ENCODE measurements around the gene RYR3. TPM values are rescaled to one million over a fixed set of nuclear protein-coding genes. Genes with fewer than 3 reads are reported as not detected.

RYR3 gene
- total RNA-seq, 1 donor from 2014 or later = 7.4 TPM

GRCh38 chr15:33742800-33743199 is 432.0 kb downstream of the RYR3 start:
- TF ChIP-seq CTCF (IDR thresholded peaks at IDR 0.05; ENCODE audit: partially characterized antibody, unreplicated experiment) = no peak

GRCh38 chr15:33746203-33746602 is 435.4 kb downstream of the RYR3 start:
- no peak for DNase-seq
- Mint-ChIP-seq H3K27ac (ENCODE audit: unreplicated experiment) (no peak overlapping the region), H3K27me3 (ENCODE audit: unreplicated experiment) (no peaks in the 10 kb centered on the region), H3K36me3 (ENCODE audit: unreplicated experiment) (peaks cover 5% of the 10 kb centered on the region), H3K4me1 (ENCODE audit: low read depth, unreplicated experiment) (no peaks in the 10 kb centered on the region), H3K9me3 (ENCODE audit: unreplicated experiment) (no peaks in the 10 kb centered on the region), H3K4me3 (ENCODE audit: unreplicated experiment) (no peak overlapping the region)
- no peak for TF ChIP-seq CTCF (IDR thresholded peaks at IDR 0.05; ENCODE audit: partially characterized antibody, unreplicated experiment)

More at GRCh38 chr15:33742800-33743199, 432.0 kb downstream of the RYR3 start:
- Mint-ChIP-seq H3K36me3 (ENCODE audit: unreplicated experiment) (no peaks in the 10 kb centered on the region), H3K27me3 (ENCODE audit: unreplicated experiment) (no peaks in the 10 kb centered on the region), H3K9me3 (ENCODE audit: unreplicated experiment) (no peaks in the 10 kb centered on the region), H3K4me3 (ENCODE audit: unreplicated experiment) (no peak overlapping the region), H3K27ac (ENCODE audit: unreplicated experiment) (no peak overlapping the region), H3K4me1 (ENCODE audit: low read depth, unreplicated experiment) (peaks cover under 1% of the 10 kb centered on the region)
- no peak for DNase-seq

GRCh38 chr15:33753012-33753411 is 442.2 kb downstream of the RYR3 start:
- peaks cover 12% of the 10 kb centered on the region for H3K36me3 Mint-ChIP-seq (ENCODE audit: unreplicated experiment)
- DNase-seq = no peak
- no peaks in the 10 kb centered on the region for H3K4me1 Mint-ChIP-seq (ENCODE audit: low read depth, unreplicated experiment)
- H3K27ac Mint-ChIP-seq (ENCODE audit: unreplicated experiment) = no peak overlapping the region
- no peaks in the 10 kb centered on the region for H3K9me3 Mint-ChIP-seq (ENCODE audit: unreplicated experiment)
- no peak for TF ChIP-seq CTCF (IDR thresholded peaks at IDR 0.05; ENCODE audit: partially characterized antibody, unreplicated experiment)
- H3K27me3 Mint-ChIP-seq (ENCODE audit: unreplicated experiment) = peaks cover 2% of the 10 kb centered on the region
- H3K4me3 Mint-ChIP-seq (ENCODE audit: unreplicated experiment) = no peak overlapping the region

- Mint-ChIP-seq H3K36me3 (ENCODE audit: unreplicated experiment) (peaks cover 12% of the 10 kb centered on the region), H3K27me3 (ENCODE audit: unreplicated experiment) (peaks cover 2% of the 10 kb centered on the region), H3K4me1 (ENCODE audit: low read depth, unreplicated experiment) (no peaks in the 10 kb centered on the region), H3K9me3 (ENCODE audit: unreplicated experiment) (no peaks in the 10 kb centered on the region), H3K4me3 (ENCODE audit: unreplicated experiment) (no peak overlapping the region), H3K27ac (ENCODE audit: unreplicated experiment) (no peak overlapping the region)
- no peak for TF ChIP-seq CTCF (IDR thresholded peaks at IDR 0.05; ENCODE audit: partially characterized antibody, unreplicated experiment)
- DNase-seq = no peak
Measured at GRCh38 chr15:33754242-33754641, 443.5 kb downstream of the RYR3 start.

- no peak for TF ChIP-seq CTCF (IDR thresholded peaks at IDR 0.05; ENCODE audit: partially characterized antibody, unreplicated experiment)
- Mint-ChIP-seq H3K4me1 (ENCODE audit: low read depth, unreplicated experiment) (no peaks in the 10 kb centered on the region), H3K27ac (ENCODE audit: unreplicated experiment) (no peak overlapping the region), H3K36me3 (ENCODE audit: unreplicated experiment) (peaks cover 8% of the 10 kb centered on the region), H3K9me3 (ENCODE audit: unreplicated experiment) (peaks cover 4% of the 10 kb centered on the region), H3K4me3 (ENCODE audit: unreplicated experiment) (no peak overlapping the region), H3K27me3 (ENCODE audit: unreplicated experiment) (peaks cover 2% of the 10 kb centered on the region)
- DNase-seq = no peak
Measured at GRCh38 chr15:33756961-33757360, 446.2 kb downstream of the RYR3 start.
